ENCODE measurements around the gene DCDC1.

DCDC1 gene

DNA sequence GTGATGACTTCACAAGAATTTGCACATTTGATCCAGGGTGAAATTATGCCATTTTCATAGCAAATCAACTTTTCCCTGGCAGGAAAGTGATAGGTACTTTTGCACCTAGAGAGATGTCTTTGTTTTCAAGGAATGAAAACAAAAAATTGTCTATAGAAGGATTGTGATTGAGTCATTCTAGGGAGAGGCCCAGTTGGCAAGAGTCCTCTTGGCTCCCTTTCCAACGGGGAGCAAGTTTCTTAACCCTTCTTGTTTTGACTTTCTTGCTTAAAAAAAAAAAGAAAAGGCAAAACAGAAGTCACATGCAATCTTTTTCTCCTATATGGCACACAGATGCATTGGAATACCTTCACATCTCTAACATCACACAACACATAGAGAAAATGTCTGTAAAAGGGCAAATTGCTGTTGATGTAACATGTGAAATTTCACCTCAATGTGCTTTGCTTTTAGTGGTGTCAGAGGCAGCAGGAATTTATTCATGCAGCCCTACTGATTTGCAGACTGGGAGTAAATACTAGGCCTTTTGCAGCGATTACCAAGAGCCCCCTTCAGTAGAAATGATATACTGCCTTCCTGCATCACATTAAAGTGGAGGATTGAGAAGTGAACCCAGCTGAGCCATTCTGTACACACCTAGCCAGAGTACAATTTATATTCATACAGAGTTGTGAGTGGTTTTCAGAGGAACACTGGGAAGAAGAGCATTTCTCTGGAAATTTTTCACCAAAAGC is 492.7 kb downstream of the DCDC1 start:
- Histone ChIP-seq H3K4me1 (ENCODE audit: low read length) (no peaks in the 10 kb centered on the region), H3K36me3 (replicated peaks; ENCODE audit: low read depth, low read length) (no peaks in the 10 kb centered on the region), H4K20me1 (ENCODE audit: insufficient read depth, low read length) (no peaks in the 10 kb centered on the region), H3K79me2 (ENCODE audit: low read length) (no peaks in the 10 kb centered on the region), H3K27ac (ENCODE audit: low read length) (no peak overlapping the region), H3K4me3 (ENCODE audit: low read length) (no peak overlapping the region), H2AFZ (ENCODE audit: low read depth, low read length) (no peak overlapping the region), H3K27me3 (ENCODE audit: low read depth, low read length) (no peaks in the 10 kb centered on the region), H3K9ac (ENCODE audit: low read length) (no peak overlapping the region), H3K4me2 (ENCODE audit: low read length) (no peak overlapping the region), H3K9me3 (ENCODE audit: insufficient read depth, low read length) (no peaks in the 10 kb centered on the region)
- TF ChIP-seq, protein P1, sequence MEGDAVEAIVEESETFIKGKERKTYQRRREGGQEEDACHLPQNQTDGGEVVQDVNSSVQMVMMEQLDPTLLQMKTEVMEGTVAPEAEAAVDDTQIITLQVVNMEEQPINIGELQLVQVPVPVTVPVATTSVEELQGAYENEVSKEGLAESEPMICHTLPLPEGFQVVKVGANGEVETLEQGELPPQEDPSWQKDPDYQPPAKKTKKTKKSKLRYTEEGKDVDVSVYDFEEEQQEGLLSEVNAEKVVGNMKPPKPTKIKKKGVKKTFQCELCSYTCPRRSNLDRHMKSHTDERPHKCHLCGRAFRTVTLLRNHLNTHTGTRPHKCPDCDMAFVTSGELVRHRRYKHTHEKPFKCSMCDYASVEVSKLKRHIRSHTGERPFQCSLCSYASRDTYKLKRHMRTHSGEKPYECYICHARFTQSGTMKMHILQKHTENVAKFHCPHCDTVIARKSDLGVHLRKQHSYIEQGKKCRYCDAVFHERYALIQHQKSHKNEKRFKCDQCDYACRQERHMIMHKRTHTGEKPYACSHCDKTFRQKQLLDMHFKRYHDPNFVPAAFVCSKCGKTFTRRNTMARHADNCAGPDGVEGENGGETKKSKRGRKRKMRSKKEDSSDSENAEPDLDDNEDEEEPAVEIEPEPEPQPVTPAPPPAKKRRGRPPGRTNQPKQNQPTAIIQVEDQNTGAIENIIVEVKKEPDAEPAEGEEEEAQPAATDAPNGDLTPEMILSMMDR (IDR thresholded peaks at IDR 0.05; ENCODE audit: low read depth, low read length), result no peak
- TF ChIP-seq EZH2phosphoT487 (IDR thresholded peaks at IDR 0.05; ENCODE audit: low read depth), result no peak

DNA sequence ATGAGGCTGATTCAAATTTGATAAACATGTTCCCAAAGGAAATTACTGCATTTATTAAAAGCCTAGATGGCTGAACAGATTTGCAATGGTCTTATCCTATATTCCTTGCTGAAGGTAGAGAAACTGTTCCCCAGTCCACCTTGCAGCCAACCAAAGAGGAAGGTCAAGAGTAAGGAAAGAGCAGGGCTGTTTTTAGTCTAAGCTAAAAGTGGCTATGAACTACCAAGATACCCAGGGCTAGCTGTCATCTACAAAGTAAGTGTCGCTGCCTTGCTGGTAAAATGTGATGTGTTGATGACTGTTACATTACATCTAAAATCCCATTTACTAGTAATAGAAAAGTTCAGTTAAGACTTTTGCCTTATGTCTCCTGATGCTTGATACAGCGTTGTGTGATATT is 493.3 kb downstream of the DCDC1 start:
- no peaks in the 10 kb centered on the region for H4K20me1 ChIP-seq (ENCODE audit: insufficient read depth, low read length)
- no peak overlapping the region for H3K9ac ChIP-seq (ENCODE audit: low read length)
- H2AFZ ChIP-seq (ENCODE audit: low read depth, low read length), result no peak overlapping the region
- TF ChIP-seq EZH2phosphoT487 (IDR thresholded peaks at IDR 0.05; ENCODE audit: low read depth), result no peak
- TF ChIP-seq, protein P1 (IDR thresholded peaks at IDR 0.05; ENCODE audit: low read depth, low read length), result no peak
- H3K27me3 ChIP-seq (ENCODE audit: low read depth, low read length), result no peaks in the 10 kb centered on the region
- no peak overlapping the region for H3K4me2 ChIP-seq (ENCODE audit: low read length)
- H3K27ac ChIP-seq (ENCODE audit: low read length), result no peak overlapping the region
- H3K9me3 ChIP-seq (ENCODE audit: insufficient read depth, low read length), result no peaks in the 10 kb centered on the region
- H3K79me2 ChIP-seq (ENCODE audit: low read length), result no peaks in the 10 kb centered on the region
- no peaks in the 10 kb centered on the region for H3K4me1 ChIP-seq (ENCODE audit: low read length)
- H3K36me3 ChIP-seq (replicated peaks; ENCODE audit: low read depth, low read length), result no peaks in the 10 kb centered on the region
- no peak overlapping the region for H3K4me3 ChIP-seq (ENCODE audit: low read length)

DNA sequence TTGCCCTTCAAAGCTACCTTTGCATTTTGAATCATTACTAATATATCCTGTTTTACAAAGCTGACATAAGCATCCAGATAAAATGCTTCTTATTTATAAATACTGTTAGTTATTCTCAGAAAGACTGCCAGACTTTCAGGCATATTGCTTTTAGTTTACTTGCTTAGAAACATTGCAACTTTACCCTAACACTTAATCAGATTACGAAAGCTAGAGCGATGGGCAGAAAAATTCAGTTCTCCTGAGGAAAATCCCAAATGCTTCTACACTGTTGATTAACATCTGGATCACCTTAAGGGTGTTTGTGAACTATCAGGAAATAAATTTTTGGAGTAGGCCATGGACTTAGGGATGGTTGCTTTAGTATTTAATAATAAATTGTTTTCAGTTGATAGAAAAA is 493.7 kb downstream of the DCDC1 start:
- H3K9me3 ChIP-seq (ENCODE audit: insufficient read depth, low read length), result no peaks in the 10 kb centered on the region
- H3K27me3 ChIP-seq (ENCODE audit: low read depth, low read length), result no peaks in the 10 kb centered on the region
- H3K9ac ChIP-seq (ENCODE audit: low read length), result no peak overlapping the region
- H3K4me2 ChIP-seq (ENCODE audit: low read length), result no peak overlapping the region
- H3K4me3 ChIP-seq (ENCODE audit: low read length), result no peak overlapping the region
- no peak overlapping the region for H2AFZ ChIP-seq (ENCODE audit: low read depth, low read length)
- no peak overlapping the region for H3K27ac ChIP-seq (ENCODE audit: low read length)
- H3K36me3 ChIP-seq (replicated peaks; ENCODE audit: low read depth, low read length), result no peaks in the 10 kb centered on the region
- TF ChIP-seq, protein P1 (IDR thresholded peaks at IDR 0.05; ENCODE audit: low read depth, low read length), result no peak
- TF ChIP-seq EZH2phosphoT487 (IDR thresholded peaks at IDR 0.05; ENCODE audit: low read depth), result no peak
- no peaks in the 10 kb centered on the region for H3K4me1 ChIP-seq (ENCODE audit: low read length)
- H4K20me1 ChIP-seq (ENCODE audit: insufficient read depth, low read length), result no peaks in the 10 kb centered on the region
- H3K79me2 ChIP-seq (ENCODE audit: low read length), result no peaks in the 10 kb centered on the region

- Histone ChIP-seq H4K20me1 (ENCODE audit: insufficient read depth, low read length) (no peaks in the 10 kb centered on the region), H3K27me3 (ENCODE audit: low read depth, low read length) (no peaks in the 10 kb centered on the region), H3K4me3 (ENCODE audit: low read length) (no peak overlapping the region), H3K4me1 (ENCODE audit: low read length) (no peaks in the 10 kb centered on the region), H3K9ac (ENCODE audit: low read length) (no peak overlapping the region), H3K4me2 (ENCODE audit: low read length) (no peak overlapping the region), H3K36me3 (replicated peaks; ENCODE audit: low read depth, low read length) (no peaks in the 10 kb centered on the region), H3K27ac (ENCODE audit: low read length) (no peak overlapping the region), H2AFZ (ENCODE audit: low read depth, low read length) (no peak overlapping the region), H3K9me3 (ENCODE audit: insufficient read depth, low read length) (no peaks in the 10 kb centered on the region), H3K79me2 (ENCODE audit: low read length) (no peaks in the 10 kb centered on the region)
- TF ChIP-seq, protein P1 (IDR thresholded peaks at IDR 0.05; ENCODE audit: low read depth, low read length), result no peak
- no peak for TF ChIP-seq EZH2phosphoT487 (IDR thresholded peaks at IDR 0.05; ENCODE audit: low read depth)
Measured at GRCh38 chr11:30873924-30874610, 495.5 kb downstream of the DCDC1 start.
